Measurements from ENCODE around the gene MBD3.

MBD3 gene

GRCh38 chr19:1567848-1568227 lies 24.8 kb downstream of the MBD3 start:
- no peak for TF ChIP-seq CTCF (conservative IDR thresholded peaks at IDR 0.05)

GRCh38 chr19:1567116-1567847 lies 25.4 kb downstream of the MBD3 start:
- peak overlapping the region; percentile 78 for H3K27ac ChIP-seq
- no peak for TF ChIP-seq CTCF (conservative IDR thresholded peaks at IDR 0.05)

More at GRCh38 chr19:1567848-1568227, 24.8 kb downstream of the MBD3 start:
- peak overlapping the region; percentile 78 for H3K27ac ChIP-seq

GRCh38 chr19:1566392-1567115 lies 26.1 kb downstream of the MBD3 start:
- H3K27ac ChIP-seq: peak overlapping the region; percentile 78
- no peak for TF ChIP-seq CTCF (conservative IDR thresholded peaks at IDR 0.05)

GRCh38 chr19:1563251-1563650 lies 29.4 kb downstream of the MBD3 start:
- H3K27ac ChIP-seq: no peak overlapping the region
- no peak for TF ChIP-seq CTCF (conservative IDR thresholded peaks at IDR 0.05)

GRCh38 chr19:1561236-1561842 lies 31.3 kb downstream of the MBD3 start:
- no peak overlapping the region for H3K27ac ChIP-seq
- TF ChIP-seq CTCF (conservative IDR thresholded peaks at IDR 0.05): no peak

GRCh38 chr19:1560286-1560882 lies 32.3 kb downstream of the MBD3 start:
- no peak overlapping the region for H3K27ac ChIP-seq
- TF ChIP-seq CTCF (conservative IDR thresholded peaks at IDR 0.05): no peak

- no peak overlapping the region for H3K27ac ChIP-seq
- no peak for TF ChIP-seq CTCF (conservative IDR thresholded peaks at IDR 0.05)
These were observed 34.1 kb downstream of the MBD3 start for GRCh38 chr19:1558552-1558951.

All from VCaP (cell line).